ENCODE data around the gene HOXA1. TPM values are rescaled to one million over a fixed set of nuclear protein-coding genes. Genes with fewer than 3 reads are reported as not detected.

Gene HOXA1
- total RNA-seq, 2 experiments from 2014 or later, result 0.14 to 0.22 TPM

GRCh38 chr7:27143950-27144780, 48.4 kb upstream of the HOXA1 start:
- CTCF ChIA-PET, result interaction anchor here (0.7 kb wide), 1 partner anchor 54 kb away, joined by 3 read pairs; no protein-coding TSS in a partner anchor
- H3K9me3 Mint-ChIP-seq, result no peaks in the 10 kb centered on the region
- no peak overlapping the region for H3K27ac ChIP-seq (ENCODE audit: low read depth in 1 of 2, low read length in 2 of 2)
- H3K9me3 ChIP-seq (ENCODE audit: control insufficient read depth in 1 of 2, insufficient read depth in 1 of 2, low read length in 2 of 2), result peaks cover 0 to 44% of the 10 kb centered on the region in 2 experiments
- H3K36me3 Mint-ChIP-seq (ENCODE audit: low read depth), result no peaks in the 10 kb centered on the region
- H3K4me3 ChIP-seq (ENCODE audit: low read length), result no peak overlapping the region
- intact Hi-C loops (cut with DNase I, micrococcal nuclease), result no loop called here
- H3K4me1 Mint-ChIP-seq (ENCODE audit: low read depth), result peaks cover 8% of the 10 kb centered on the region
- POLR2A ChIA-PET, result no interaction called here
- ATAC-seq (ENCODE audit: poor library complexity) (no peak), DNase-seq (no peak)
- no peak overlapping the region for H3K4me3 Mint-ChIP-seq
- TF ChIP-seq, protein P1, sequence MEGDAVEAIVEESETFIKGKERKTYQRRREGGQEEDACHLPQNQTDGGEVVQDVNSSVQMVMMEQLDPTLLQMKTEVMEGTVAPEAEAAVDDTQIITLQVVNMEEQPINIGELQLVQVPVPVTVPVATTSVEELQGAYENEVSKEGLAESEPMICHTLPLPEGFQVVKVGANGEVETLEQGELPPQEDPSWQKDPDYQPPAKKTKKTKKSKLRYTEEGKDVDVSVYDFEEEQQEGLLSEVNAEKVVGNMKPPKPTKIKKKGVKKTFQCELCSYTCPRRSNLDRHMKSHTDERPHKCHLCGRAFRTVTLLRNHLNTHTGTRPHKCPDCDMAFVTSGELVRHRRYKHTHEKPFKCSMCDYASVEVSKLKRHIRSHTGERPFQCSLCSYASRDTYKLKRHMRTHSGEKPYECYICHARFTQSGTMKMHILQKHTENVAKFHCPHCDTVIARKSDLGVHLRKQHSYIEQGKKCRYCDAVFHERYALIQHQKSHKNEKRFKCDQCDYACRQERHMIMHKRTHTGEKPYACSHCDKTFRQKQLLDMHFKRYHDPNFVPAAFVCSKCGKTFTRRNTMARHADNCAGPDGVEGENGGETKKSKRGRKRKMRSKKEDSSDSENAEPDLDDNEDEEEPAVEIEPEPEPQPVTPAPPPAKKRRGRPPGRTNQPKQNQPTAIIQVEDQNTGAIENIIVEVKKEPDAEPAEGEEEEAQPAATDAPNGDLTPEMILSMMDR (IDR thresholded peaks at IDR 0.05), result no peak
- H3K27me3 ChIP-seq (ENCODE audit: control insufficient read depth in 1 of 2, insufficient read depth in 2 of 2, low read length in 2 of 2), result peaks cover 38 to 69% of the 10 kb centered on the region in 2 experiments
- H3K4me1 ChIP-seq (ENCODE audit: insufficient read depth, low read length), result peaks cover 13% of the 10 kb centered on the region
- no peak overlapping the region for H3K27ac Mint-ChIP-seq
- no peaks in the 10 kb centered on the region for H3K36me3 ChIP-seq (ENCODE audit: insufficient read depth, low read length)
- H3K27me3 Mint-ChIP-seq, result peaks cover 72% of the 10 kb centered on the region

DNA sequence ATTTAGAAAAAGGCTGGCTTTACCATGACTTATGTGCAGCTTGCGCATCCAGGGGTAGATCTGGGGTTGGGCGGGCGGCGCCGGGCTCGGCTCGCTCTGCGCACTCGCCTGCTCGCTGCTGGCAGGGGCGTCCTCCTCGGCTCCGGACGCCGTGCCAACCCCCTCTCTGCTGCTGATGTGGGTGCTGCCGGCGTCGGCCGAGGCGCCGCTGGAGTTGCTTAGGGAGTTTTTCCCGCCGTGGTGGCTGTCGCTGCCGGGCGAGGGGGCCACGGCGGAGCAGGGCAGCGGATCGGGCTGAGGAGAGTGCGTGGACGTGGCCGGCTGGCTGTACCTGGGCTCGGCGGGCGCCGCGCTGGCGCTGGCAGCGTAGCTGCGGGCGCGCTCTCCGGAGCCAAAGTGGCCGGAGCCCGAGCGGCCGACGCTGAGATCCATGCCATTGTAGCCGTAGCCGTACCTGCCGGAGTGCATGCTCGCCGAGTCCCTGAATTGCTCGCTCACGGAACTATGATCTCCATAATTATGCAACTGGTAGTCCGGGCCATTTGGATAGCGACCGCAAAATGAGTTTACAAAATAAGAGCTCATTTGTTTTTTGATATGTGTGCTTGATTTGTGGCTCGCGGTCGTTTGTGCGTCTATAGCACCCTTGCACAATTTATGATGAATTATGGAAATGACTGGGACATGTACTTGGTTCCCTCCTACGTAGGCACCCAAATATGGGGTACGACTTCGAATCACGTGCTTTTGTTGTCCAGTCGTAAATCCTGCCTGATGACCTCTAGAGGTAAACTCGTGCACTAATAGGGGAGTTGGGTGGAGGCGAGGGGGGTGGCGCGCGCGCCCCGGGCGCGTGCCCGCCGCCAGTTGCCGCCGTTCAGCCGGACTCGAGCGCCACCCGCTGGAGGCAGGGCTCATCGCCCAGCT, 47.5 kb upstream of the HOXA1 start, which contains the start of gene HOXA5:
Gene HOXA5, minus strand, starts transcription at position 659 of the 927 bp plus-strand sequence. Its CDS starts 74 bp downstream, at position 585.
- H3K27me3 ChIP-seq (ENCODE audit: control insufficient read depth in 1 of 2, insufficient read depth in 2 of 2, low read length in 2 of 2), result peaks cover 29 to 67% of the 10 kb centered on the region in 2 experiments
- CTCF ChIA-PET, result interaction anchor here (0.7 kb wide), 1 partner anchor 53 kb away, joined by 3 read pairs; no protein-coding TSS in a partner anchor
- H3K27ac Mint-ChIP-seq, result no peak within 1 kb of the TSS
- peaks cover 4% of the 10 kb centered on the region for H3K4me1 Mint-ChIP-seq (ENCODE audit: low read depth)
- POLR2A ChIA-PET, result no interaction called here
- TF ChIP-seq, protein P1 (IDR thresholded peaks at IDR 0.05), result no peak
- ATAC-seq (ENCODE audit: poor library complexity) (no peak), DNase-seq (peak in 2 of 14 experiments; percentile 26 to 38)
- no peaks in the 10 kb centered on the region for H3K9me3 Mint-ChIP-seq
- peaks cover 11% of the 10 kb centered on the region for H3K4me1 ChIP-seq (ENCODE audit: insufficient read depth, low read length)
- H3K36me3 Mint-ChIP-seq (ENCODE audit: low read depth), result no peaks in the 10 kb centered on the region
- no peak within 1 kb of the TSS for H3K27ac ChIP-seq (ENCODE audit: low read depth in 1 of 2, low read length in 2 of 2)
- H3K4me3 Mint-ChIP-seq, result no peak within 1 kb of the TSS
- intact Hi-C loops (cut with DNase I, micrococcal nuclease), result no loop called here
- no peaks in the 10 kb centered on the region for H3K36me3 ChIP-seq (ENCODE audit: insufficient read depth, low read length)
- peaks cover 68% of the 10 kb centered on the region for H3K27me3 Mint-ChIP-seq
- H3K9me3 ChIP-seq (ENCODE audit: control insufficient read depth in 1 of 2, insufficient read depth in 1 of 2, low read length in 2 of 2), result peaks cover 0 to 39% of the 10 kb centered on the region in 2 experiments
- H3K4me3 ChIP-seq (ENCODE audit: low read length), result no peak within 1 kb of the TSS

- peaks cover 4% of the 10 kb centered on the region for H3K4me1 ChIP-seq (ENCODE audit: insufficient read depth, low read length)
- Mint-ChIP-seq H3K4me3 (no peak overlapping the region), H3K9me3 (no peaks in the 10 kb centered on the region), H3K36me3 (ENCODE audit: low read depth) (no peaks in the 10 kb centered on the region), H3K27ac (no peak overlapping the region), H3K4me1 (ENCODE audit: low read depth) (no peaks in the 10 kb centered on the region), H3K27me3 (peaks cover 70% of the 10 kb centered on the region)
- peaks cover 24 to 63% of the 10 kb centered on the region in 2 experiments for H3K27me3 ChIP-seq (ENCODE audit: control insufficient read depth in 1 of 2, insufficient read depth in 2 of 2, low read length in 2 of 2)
- no peak for ATAC-seq (ENCODE audit: poor library complexity)
- CTCF ChIA-PET, result no interaction called here
- no peak overlapping the region for H3K4me3 ChIP-seq (ENCODE audit: low read length)
- H3K27ac ChIP-seq (ENCODE audit: low read depth in 1 of 2, low read length in 2 of 2), result no peak overlapping the region
- intact Hi-C loops (cut with DNase I, micrococcal nuclease), result no loop called here
- H3K9me3 ChIP-seq (ENCODE audit: control insufficient read depth in 1 of 2, insufficient read depth in 1 of 2, low read length in 2 of 2), result peaks cover 0 to 33% of the 10 kb centered on the region in 2 experiments
- TF ChIP-seq, protein P1 (IDR thresholded peaks at IDR 0.05), result no peak
- POLR2A ChIA-PET, result no interaction called here
- no peak for DNase-seq
- H3K36me3 ChIP-seq (ENCODE audit: insufficient read depth, low read length), result no peaks in the 10 kb centered on the region
Measured at GRCh38 chr7:27142580-27143022, 46.8 kb upstream of the HOXA1 start.
